ENCODE measurements around the gene SPDYE1.
"Not testable (repeated sequence)": the region's sequence is repeated elsewhere in the genome, so short reads cannot be mapped to it uniquely, and the experiment has no call there.

- not testable (repeated sequence) for TF ChIP-seq POLR2A, CTCF (IDR thresholded peaks at IDR 0.05)
These were observed 31.7 kb downstream of the SPDYE1 start for GRCh38 chr7:44029433-44029832.

Measured in uterus (tissue), 2 donors.